Muscle of back (tissue), 11 donors: ENCODE data around the gene RCC1. TPM values are rescaled to one million over a fixed set of nuclear protein-coding genes. Genes with fewer than 3 reads are reported as not detected.
"Not testable (repeated sequence)": the region's sequence is repeated elsewhere in the genome, so short reads cannot be mapped to it uniquely, and the experiment has no call there.

Experiments used
- DNase-seq, 3 donors: peaks; one replicate each; pipeline versions ENCODE4 v3.0.0 to v3.0.0-alpha.2; 2013
- polyA plus RNA-seq, 10 donors: library from polyadenylated mRNA; unstranded; fragments of 120-200 nt; gene quantifications; one replicate each; pipeline ENCODE4 v1.2.1, GENCODE V29; 2013; ENCODE audit not compliant: insufficient read length in 10 of 10

RCC1 gene
- polyA plus RNA-seq, 10 donors, result 19.5 to 33.6 (median 23.8) TPM

DNA sequence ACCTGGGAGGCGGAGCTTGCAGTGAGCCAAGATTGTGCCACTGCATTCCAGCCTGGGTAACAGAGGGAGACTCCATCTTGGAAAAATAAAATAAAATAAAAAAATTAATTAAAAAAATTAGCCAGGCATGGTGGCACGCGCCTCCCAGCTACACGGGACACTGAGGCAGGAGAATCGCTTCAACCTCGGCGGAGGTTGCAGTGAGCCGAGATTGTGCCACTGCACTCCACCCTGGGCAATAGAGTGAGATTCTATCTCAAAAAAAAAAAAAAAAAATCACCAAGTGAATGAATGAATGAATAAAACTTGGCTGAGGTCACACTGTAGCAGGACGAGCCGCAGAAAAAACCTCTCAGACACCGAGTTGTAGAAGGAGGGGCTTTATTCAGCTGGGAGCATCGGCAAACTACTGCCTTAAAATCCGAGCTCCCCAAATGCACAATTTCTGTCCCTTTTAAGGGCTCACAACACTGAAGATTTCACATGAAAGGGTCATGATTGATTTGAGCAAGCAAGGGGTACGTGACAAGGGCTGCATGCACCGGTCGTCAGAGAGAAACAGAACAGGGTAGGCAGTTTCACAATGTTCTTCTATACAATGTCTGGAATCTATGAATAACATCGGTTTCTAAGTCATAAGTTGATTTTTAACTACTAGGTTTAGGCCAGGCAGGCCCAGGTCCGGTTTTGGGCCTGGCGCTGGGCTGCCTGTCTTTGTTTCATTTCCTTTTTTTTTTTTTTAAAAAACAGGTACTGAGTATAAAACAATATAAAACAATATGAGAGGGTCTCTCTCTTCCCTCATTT lies 80.9 kb downstream of the RCC1 start:
- DNase-seq, result not testable (repeated sequence)

Other genes with a start within 250 kb of the RCC1 start
- gene SESN2, start 246.5 kb upstream of the RCC1 start, polyA plus RNA-seq, result 1 to 10 TPM; 2.3 to 4.3 (median 3.5) TPM
- 10 to 100 TPM; 11.0 to 15.9 (median 12.9) TPM for gene MED18, start 177.0 kb upstream of the RCC1 start, polyA plus RNA-seq
- gene PHACTR4, start 136.3 kb upstream of the RCC1 start, polyA plus RNA-seq, result 10 to 100 TPM; 22.1 to 35.7 (median 27.7) TPM
- gene TRNAU1AP, start 47.0 kb downstream of the RCC1 start, polyA plus RNA-seq, result 10 to 100 TPM; 15.8 to 26.9 (median 18.9) TPM
- gene RAB42, start 86.2 kb downstream of the RCC1 start, polyA plus RNA-seq, result 1 to 10 TPM; 5.7 to 9.0 (median 7.4) TPM
- gene TAF12, start 137.0 kb downstream of the RCC1 start, polyA plus RNA-seq, result 10 to 100 TPM; 24.5 to 33.0 (median 27.3) TPM
- not detected for gene RNU11, start 142.6 kb downstream of the RCC1 start, polyA plus RNA-seq
- gene GMEB1, start 162.7 kb downstream of the RCC1 start, polyA plus RNA-seq, result 10 to 100 TPM in 5 of 10 donors, 1 to 10 TPM in 5; 8.9 to 11.5 (median 10.0) TPM
- gene YTHDF2, start 230.9 kb downstream of the RCC1 start, polyA plus RNA-seq, result 10 to 100 TPM; 45.1 to 63.8 (median 52.1) TPM